HEK293 (cell line): ENCODE data around the gene KIF26B.

Experiments used
- ATF2 ChIP-seq: fragments of 450-650 bp; formaldehyde crosslinking; IDR thresholded peaks from 2 replicates; pipeline ENCODE4 v1.5.1; 2016; ENCODE audit warnings: missing biosample characterization, missing genetic modification characterization, low read depth
- CTCF ChIP-seq: fragments of 450-650 bp; formaldehyde crosslinking; IDR thresholded peaks from 2 replicates; pipeline ENCODE4 v1.5.1; 2016; ENCODE audit warnings: missing biosample characterization, missing genetic modification characterization
- PBX3 ChIP-seq: sonication (generic); formaldehyde crosslinking; IDR thresholded peaks from 2 replicates; pipeline ENCODE4 v1.8.1; 2022; ENCODE audit warnings: mild to moderate bottlenecking, moderate library complexity, missing genetic modification reagents
- REST ChIP-seq: fragments of 450-650 bp; formaldehyde crosslinking; IDR thresholded peaks from 2 replicates; pipeline ENCODE4 v1.5.1; 2016; ENCODE audit warnings: missing biosample characterization, missing genetic modification characterization
- YY1 ChIP-seq: fragments of 450-650 bp; formaldehyde crosslinking; IDR thresholded peaks from 2 replicates; pipeline ENCODE4 v1.5.1; 2018; ENCODE audit warnings: missing biosample characterization, missing genetic modification characterization
- ZNF423 ChIP-seq: fragments of 450-650 bp; formaldehyde crosslinking; IDR thresholded peaks from 2 replicates; pipeline ENCODE4 v1.5.1; 2016; ENCODE audit warnings: missing biosample characterization, missing genetic modification characterization
- ZNF580 ChIP-seq: fragments of 450-650 bp; formaldehyde crosslinking; IDR thresholded peaks from 2 replicates; pipeline ENCODE4 v1.5.1; 2016; ENCODE audit warnings: missing biosample characterization, missing genetic modification characterization
- ZNF677 ChIP-seq: fragments of 450-650 bp; IDR thresholded peaks from 2 replicates; pipeline ENCODE4 v1.5.0; 2018; ENCODE audit warnings: missing biosample characterization, mild to moderate bottlenecking, missing genetic modification characterization, moderate library complexity

GRCh38 chr1:245566134-245566533, 411.3 kb downstream of the KIF26B start:
- TF ChIP-seq CTCF (tag by site-specific recombination): no peak
- TF ChIP-seq ZNF580 (tag by site-specific recombination): no peak
- TF ChIP-seq ZNF677 (tag by site-specific recombination): no peak
- TF ChIP-seq YY1: no peak
- no peak for TF ChIP-seq REST (tag by site-specific recombination)
- no peak for TF ChIP-seq ATF2 (tag by site-specific recombination)
- no peak for TF ChIP-seq PBX3 (CRISPR knock-in tag)
- TF ChIP-seq ZNF423 (tag by site-specific recombination): no peak
